ENCODE measurements around the gene MRPL24. TPM values are rescaled to one million over a fixed set of nuclear protein-coding genes. Genes with fewer than 3 reads are reported as not detected.

Gene MRPL24
- polyA plus RNA-seq, 2 of the 4 experiments (the other 2 are of a cell fraction): 170 to 198 TPM

GRCh38 chr1:156748670-156749418 is 8.0 kb upstream of the MRPL24 start (continued):
- TF ChIP-seq PBX3 (IDR thresholded peaks at IDR 0.05) (no peak), MAFK (IDR thresholded peaks at IDR 0.05; ENCODE audit: partially characterized antibody) (no peak), POLR2AphosphoS2 (conservative IDR thresholded peaks at IDR 0.05; ENCODE audit: low read length) (no peak), EHMT2 (IDR thresholded peaks at IDR 0.05; ENCODE audit: low read depth) (no peak), HOXB13 (CRISPR knock-in tag; IDR thresholded peaks at IDR 0.05; ENCODE audit: low read depth) (no peak)

DNA sequence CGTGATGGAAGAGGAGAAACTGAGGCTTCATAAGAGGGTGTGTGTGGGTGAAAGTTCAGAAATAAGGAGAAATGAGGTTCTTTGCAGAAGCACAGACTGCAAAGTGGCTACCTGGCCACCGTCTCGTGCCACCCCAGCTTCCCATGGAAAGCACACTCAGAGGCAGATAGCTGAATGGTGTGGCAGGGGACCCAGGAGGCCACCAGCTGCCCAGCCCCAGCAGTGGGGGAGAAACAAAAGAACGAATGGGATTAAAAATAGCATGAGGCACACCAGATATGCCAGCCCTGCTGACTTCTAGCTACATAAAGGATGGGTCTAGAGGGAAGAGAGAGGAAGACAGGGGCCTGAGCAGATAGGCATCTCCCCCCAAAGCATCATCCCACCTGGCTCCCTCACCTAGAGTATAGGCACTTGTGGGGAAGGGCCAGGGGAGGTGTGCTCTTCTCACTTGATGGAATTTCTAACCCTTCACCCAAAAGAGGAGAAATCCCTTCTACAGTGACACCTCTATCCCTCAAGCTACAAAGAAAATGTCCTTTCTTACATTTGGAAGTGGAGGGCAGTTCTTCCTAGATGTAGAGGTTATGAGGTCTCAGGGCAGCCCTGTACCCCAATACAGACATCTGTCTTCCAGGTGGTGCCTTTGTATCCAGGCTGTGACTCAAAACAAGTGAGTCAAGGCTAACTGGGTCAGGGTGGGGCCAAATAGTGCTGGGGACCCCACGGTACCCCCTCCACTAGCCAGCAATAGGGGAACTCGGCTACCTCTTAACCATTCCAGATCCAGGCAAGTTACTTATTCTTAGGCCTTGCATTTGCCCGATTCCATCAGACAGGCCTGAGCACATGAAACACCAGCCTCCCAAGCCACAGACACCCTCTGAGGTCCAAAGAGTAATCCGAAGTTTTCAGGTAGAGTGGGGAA is 7.1 kb upstream of the MRPL24 start:
- FAIRE-seq: no peak
- WGBS (ENCODE audit: missing lambda C conversion rate): 4% methylated on average over 8 of the region's 8 CpGs
- peaks cover 48% of the 10 kb centered on the region for H3K4me1 ChIP-seq
- TF ChIP-seq POLR2A (IDR thresholded peaks at IDR 0.05; ENCODE audit: low read length): no peak
- TF ChIP-seq RFX5 (IDR thresholded peaks at IDR 0.05): no peak
- 0 out of 2 replicates have a peak, but pooled peaks have one; percentile 5 for TF ChIP-seq ATOH8 (CRISPR knock-in tag; IDR thresholded peaks at IDR 0.05; ENCODE audit: low read depth)
- CTCF ChIA-PET: interaction anchor here (0.5 to 10.5 kb wide), 11 partner anchors 9 to 112 kb away, joined by 3 to 130 read pairs (median 3); partner anchors contain the start of genes ISG20L2 and METTL25B
- DNase-seq (ENCODE audit: low read depth in 1 of 2, low spot score in 1 of 2): no peak
- peak overlapping the region; percentile 99 to 100 for H3K27ac ChIP-seq
- no peak for ATAC-seq
- no peaks in the 10 kb centered on the region for H3K9me3 ChIP-seq
- H3K4me3 ChIP-seq: peak overlapping the region; percentile 92
- POLR2A ChIA-PET: interaction anchor here (0.8 to 3.1 kb wide), 3 partner anchors 13 to 87 kb away, joined by 3 to 21 read pairs (median 3); partner anchors contain the start of genes ISG20L2 and METTL25B
- H3K4me2 ChIP-seq: peak overlapping the region; percentile 92

- no peaks in the 10 kb centered on the region for H3K9me3 ChIP-seq
- ATAC-seq (peak; percentile 63 to 70), FAIRE-seq (no peak), DNase-seq (ENCODE audit: low read depth in 1 of 2, low spot score in 1 of 2) (peak; percentile 90 to 95)
- POLR2A ChIA-PET: interaction anchor here (0.8 to 3.1 kb wide), 5 partner anchors 14 to 86 kb away, joined by 3 to 21 read pairs (median 7); partner anchors contain the start of genes ISG20L2, METTL25B and PRCC
- WGBS (ENCODE audit: missing lambda C conversion rate): 3% methylated on average over 10 of the region's 29 CpGs
- peak overlapping the region; percentile 99 to 100 for H3K27ac ChIP-seq
- peaks cover 45% of the 10 kb centered on the region for H3K4me1 ChIP-seq
- CTCF ChIA-PET: interaction anchor here (0.5 to 10.5 kb wide), 12 partner anchors 8 to 113 kb away, joined by 3 to 130 read pairs (median 4); partner anchors contain the start of genes ISG20L2 and METTL25B
- H3K4me3 ChIP-seq: peak overlapping the region; percentile 92
- peak overlapping the region; percentile 92 for H3K4me2 ChIP-seq
- TF ChIP-seq SREBF2 (IDR thresholded peaks at IDR 0.05): no peak
- no peak for TF ChIP-seq EHF (CRISPR knock-in tag; IDR thresholded peaks at IDR 0.05)
- TF ChIP-seq GATA3 (IDR thresholded peaks at IDR 0.05; ENCODE audit: borderline replicate concordance): no peak
- no peak; the same call in 1 of the 2 replicates for TF ChIP-seq JUNB (IDR thresholded peaks at IDR 0.05)
- TF ChIP-seq JUN (IDR thresholded peaks at IDR 0.05): peak; percentile 46 to 93; a peak in 4 of 5 replicates
- peak; percentile 47 for TF ChIP-seq CTCF (IDR thresholded peaks at IDR 0.05)
- TF ChIP-seq HEYL (CRISPR knock-in tag; IDR thresholded peaks at IDR 0.05): no peak
- no peak for TF ChIP-seq ZC3H11A (IDR thresholded peaks at IDR 0.05)
- no peak for TF ChIP-seq REST (IDR thresholded peaks at IDR 0.05)
- TF ChIP-seq POLR2AphosphoS2 (conservative IDR thresholded peaks at IDR 0.05; ENCODE audit: low read length): no peak
- TF ChIP-seq RCOR1 (IDR thresholded peaks at IDR 0.05; ENCODE audit: low read depth, low read length): no peak
- no peak for TF ChIP-seq ESRRA (IDR thresholded peaks at IDR 0.05; ENCODE audit: borderline replicate concordance, low read length)
- TF ChIP-seq, protein P1, sequence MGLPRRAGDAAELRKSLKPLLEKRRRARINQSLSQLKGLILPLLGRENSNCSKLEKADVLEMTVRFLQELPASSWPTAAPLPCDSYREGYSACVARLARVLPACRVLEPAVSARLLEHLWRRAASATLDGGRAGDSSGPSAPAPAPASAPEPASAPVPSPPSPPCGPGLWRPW (IDR thresholded peaks at IDR 0.05): no peak
- TF ChIP-seq HOXB13 (CRISPR knock-in tag; IDR thresholded peaks at IDR 0.05; ENCODE audit: low read depth): no peak
- no peak for TF ChIP-seq ZNF302 (CRISPR knock-in tag; IDR thresholded peaks at IDR 0.05)
- no peak for TF ChIP-seq HDAC2 (IDR thresholded peaks at IDR 0.05)
Measured at GRCh38 chr1:156746728-156747631, 6.1 kb upstream of the MRPL24 start.

Data from A549 (cell line).